ENCODE results near the gene FITM2.
"Not testable (repeated sequence)": the region's sequence is repeated elsewhere in the genome, so short reads cannot be mapped to it uniquely, and the experiment has no call there.

DNA sequence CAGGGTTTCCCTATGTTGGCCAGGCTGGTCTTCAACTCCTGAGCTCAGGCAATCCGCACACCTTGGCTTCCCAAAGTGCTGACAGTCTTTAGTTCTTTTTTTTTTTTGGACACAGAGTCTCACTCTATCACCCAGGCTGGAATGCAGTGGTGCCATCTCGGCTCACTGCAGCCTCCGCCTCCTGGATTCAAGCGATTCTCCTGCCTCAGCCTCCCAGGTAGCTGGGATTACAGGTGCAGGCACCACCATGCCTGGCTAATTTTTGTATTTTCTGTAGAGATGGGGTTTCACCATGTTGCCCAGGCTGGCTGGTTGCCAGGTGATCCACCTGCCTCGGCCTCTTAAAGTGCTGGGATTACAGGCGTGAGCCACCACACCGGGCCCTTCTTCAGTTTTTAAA is 16.7 kb upstream of the FITM2 start:
- not testable (repeated sequence) for TF ChIP-seq CTCF, POLR2A (IDR thresholded peaks at IDR 0.05)
